Endometrium (tissue), 2 donors: ENCODE measurements around the gene NPAS3.

Source experiments
- FAIRE-seq: peaks from 2 replicates; lab custom pipeline; 2012; peaks lifted over from hg19 to GRCh38; lab: Jason Lieb, UNC
- donor health status: control.
- donor health status: control.

Gene NPAS3

DNA sequence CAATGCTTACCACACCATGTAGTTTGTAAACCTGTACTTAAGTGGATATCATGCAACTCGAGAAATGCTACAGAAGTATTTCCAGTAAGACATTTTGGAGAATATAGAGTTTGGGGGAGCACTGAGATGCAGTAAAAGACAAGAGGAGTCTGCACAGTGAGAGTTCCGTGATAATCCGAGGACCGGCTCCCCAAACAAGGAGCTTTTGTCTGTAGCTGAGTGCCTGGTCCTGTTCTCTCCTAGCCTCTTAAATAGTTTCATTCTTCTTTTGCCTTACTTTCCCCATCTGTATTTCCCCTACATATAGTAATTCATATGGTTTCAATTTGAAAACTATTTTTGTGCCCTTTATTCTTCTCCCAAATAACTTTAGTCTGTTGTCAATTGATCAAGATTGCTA is 648.1 kb downstream of the NPAS3 start:
- FAIRE-seq, result no peak

DNA sequence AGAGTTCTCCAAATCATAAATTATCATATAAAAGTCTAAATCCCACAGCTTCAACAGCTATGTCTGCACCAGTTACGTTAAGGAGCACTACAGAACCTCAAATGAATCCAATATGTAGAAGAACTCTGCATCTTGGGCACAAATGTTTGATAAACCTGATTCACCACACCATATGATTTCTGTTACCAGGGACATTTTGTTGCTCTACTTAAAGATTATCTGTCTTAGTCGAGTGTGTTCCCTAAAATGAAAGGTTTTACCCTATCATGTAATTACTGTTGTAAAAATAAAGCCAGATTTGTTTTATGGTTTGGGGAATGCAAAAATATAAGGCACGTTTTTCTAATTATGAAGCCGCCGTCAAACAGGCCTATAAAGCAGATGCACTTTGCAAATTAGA is 649.1 kb downstream of the NPAS3 start:
- no peak for FAIRE-seq

DNA sequence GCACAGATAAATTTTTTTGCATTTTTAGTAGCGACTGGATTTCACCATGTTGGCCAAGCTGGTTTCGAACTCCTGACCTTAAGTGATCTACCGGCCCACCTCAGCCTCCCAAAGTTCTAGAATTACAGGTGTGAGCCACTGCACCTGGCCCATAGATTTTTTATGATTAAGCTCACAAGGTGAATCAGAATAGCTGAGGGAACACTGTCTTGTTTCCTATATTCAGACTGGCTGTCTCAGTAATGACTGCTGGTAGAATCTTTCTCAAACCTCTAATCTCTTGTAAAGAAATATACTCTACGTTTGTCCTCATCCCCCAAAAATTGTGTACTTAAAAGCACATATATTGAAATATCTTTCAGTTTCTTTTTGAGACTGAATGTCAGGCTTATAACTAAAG is 650.1 kb downstream of the NPAS3 start:
- FAIRE-seq, result no peak

DNA sequence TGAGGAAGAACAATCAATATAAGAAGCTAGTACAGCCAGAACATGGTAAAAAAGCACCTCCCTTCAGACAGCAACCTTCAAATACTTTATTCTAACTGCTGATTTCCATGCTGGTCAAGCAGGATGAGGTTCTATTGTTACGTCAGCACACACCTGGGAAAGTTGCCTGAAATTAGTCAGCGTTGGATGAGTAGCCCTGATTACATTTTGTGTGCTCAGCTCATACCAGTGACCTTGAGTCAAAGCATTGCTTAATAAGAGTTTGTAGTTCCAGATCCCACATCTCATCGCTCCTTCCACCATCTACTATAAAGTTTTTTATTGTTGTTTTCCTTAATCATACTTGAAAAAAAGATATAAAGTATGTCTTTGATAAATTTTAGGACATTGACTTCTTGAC is 650.7 kb downstream of the NPAS3 start:
- no peak for FAIRE-seq

DNA sequence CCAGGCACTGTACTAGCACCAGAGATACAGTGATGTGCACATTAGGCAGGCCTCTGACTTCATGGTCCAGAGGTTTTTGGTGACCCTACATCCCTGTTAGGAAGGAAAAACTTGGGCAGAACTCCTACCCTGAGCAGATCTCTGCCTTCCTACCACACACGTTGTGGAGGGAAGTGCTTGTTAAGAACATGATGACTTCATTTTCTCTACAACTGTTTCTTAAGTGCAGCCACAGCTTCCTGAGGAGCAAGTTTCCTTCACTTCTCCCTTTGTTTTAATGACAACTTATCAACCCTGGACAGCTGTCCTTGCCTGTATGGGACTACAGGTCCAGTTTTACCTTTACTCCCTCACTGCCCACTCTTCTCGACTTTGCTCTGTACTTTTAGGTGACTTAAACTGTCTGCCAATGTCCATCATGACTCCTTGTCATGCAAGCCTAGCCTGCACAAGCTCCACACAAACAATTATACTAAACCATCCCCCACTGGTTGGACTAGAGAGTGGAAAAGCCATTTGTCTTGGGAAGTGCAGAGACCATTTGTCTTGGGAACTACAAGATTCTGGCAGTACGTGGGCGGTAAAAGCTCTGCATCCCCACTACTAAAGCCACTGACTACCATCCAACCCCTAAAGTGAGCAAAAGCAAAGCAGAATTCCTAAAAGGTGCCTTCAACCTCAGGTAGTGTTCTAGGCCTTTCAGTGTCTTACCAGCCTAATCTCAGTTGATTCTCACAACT is 652.4 kb downstream of the NPAS3 start:
- no peak for FAIRE-seq

DNA sequence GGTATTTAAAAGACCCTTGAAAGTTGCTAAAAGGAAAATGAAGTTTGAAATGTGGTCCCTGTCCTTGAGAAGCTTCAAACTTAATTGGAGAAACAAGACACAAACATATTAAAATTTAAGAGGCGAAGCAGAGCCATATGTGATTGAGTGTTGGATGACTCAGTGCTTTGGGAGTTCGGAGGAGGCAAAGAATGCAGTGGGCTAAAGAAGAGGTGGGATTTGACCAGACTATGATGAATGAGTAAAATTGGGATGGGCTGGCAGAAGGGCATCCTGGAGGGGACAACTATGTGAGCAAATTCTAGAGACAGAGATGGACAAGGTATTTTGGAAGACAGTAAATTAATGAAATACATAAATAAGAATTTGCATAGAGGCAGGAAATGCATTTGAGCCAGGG is 653.6 kb downstream of the NPAS3 start:
- FAIRE-seq, result no peak

DNA sequence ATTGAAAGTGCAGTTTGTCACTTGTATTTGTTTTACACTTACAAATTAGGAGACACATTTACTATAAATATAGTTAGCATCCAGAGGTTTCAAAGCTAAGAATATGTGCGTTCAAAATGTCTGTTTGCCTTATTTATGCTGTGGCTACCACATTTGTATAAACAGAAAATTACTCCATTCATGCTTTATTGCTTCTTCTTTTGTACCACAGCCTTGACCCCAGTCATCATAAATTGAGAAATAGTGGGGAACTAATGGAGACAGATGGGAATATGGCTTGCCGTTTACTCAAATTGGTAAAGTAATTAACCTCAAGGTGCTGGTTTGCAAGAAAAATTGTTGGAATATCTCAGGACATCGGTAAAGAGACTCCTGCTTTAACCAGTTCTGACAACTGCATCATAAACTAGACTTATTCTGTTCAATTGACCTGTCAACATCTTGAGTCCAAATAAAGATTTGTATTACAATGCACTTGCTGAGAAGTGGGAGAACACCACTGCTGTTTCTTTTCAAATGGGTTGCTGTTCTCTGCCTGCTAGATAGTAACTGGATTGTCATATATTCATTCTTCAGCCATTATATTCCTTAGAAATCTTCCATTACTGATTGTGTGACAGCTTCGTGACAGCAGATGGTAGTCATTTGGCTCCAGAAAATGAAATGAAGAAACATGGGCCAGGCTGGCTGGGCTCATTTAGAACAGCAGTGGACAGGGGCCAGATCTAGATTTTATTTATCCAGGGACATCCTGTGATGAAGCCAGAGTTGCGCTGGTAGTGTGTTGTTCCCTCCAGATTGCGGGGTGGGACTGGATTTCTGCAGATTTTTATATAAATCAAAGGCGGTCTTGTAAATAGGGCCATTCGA is 657.8 kb downstream of the NPAS3 start:
- no peak for FAIRE-seq

DNA sequence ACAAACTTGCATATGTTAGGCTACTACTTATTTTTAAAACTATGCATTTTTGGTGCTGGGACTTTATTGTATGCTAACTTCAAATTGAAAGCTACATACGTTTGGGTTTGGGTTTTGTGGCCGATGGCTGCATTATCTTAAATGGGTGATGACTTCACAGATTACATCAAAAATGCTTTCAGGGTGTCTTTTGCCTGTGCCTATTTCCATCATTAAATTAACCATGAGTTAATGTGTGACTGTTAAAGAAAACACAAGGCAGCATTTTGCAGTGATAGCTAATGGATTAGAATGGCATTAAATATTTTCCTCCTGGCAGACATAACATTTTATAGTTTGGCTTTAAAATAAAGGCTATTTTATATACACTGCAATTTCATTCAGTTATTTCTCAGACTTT is 659.9 kb downstream of the NPAS3 start:
- FAIRE-seq, result no peak

DNA sequence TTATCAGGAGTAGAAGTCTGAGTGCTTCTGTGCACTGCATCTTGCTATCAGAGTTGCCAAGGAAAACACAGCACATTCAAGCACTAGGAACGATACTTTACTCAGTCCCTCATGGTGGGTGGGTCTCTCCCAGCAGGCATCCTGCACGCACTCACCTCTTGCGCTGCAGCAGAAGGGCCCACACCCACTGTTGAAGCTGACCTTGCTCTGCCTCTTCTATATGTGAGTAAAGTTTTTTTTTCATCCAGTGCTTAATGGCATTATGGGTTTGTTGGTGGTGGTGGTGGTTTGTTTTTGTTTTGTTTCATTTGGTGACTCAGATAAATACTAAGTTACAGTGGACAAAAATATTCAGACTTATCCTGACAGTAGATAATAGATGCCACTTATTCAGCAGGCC is 663.7 kb downstream of the NPAS3 start:
- FAIRE-seq, result no peak

DNA sequence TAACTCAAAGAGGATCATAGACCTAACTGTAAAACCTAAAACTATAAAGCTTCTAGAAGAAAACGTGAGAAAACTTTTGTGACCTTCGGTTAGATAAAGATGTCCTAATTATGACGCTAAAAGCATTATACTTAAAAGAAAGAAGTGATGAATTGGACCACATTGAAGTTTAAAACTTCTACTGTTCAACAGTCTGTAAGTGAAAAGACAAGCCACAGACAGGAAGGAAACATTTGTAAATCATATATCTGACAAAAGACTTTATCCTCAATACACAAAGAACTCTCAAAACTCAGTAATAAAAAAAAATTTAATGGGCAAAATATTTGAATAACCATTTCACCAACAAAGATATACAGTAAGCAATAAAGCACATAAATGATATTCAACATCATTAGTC is 667.9 kb downstream of the NPAS3 start:
- no peak for FAIRE-seq

DNA sequence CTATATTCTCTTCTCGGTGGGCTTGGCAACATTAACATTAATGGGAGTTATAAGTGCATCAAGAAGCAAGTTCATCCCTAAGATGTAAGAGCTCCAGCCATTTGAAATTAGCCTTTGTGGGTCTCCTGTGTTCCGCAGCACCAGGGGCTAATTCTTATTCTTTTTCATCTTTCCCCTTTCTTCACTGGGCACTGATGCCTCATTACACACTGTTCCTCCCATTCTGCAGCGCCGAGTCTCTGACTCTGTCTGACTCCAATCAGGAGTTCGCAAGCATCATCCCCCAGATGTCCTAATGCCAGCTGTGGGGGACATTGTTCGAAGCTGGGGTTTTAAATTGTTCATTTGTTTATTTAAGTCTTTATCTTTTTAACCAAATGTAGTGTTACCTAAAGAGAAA is 670.9 kb downstream of the NPAS3 start:
- no peak for FAIRE-seq

DNA sequence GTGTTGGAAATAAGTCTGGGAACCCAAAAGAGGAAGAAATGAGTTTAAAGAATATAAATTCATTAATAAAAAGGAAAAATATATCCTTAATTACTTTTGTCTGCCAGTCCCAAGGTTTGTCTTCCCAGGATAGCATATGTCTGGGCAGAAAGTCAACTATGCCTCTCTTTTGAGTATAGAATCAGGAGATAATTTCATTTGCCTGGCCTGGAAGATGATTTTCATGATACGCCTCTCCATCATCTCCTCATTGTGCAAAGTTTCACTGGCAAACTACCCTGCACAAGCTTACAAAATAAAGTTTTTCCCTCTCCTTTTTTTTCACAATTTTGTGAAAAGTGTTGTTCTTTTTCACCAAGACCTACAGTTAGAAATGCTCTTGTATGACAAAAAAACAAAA is 671.4 kb downstream of the NPAS3 start:
- FAIRE-seq, result no peak

DNA sequence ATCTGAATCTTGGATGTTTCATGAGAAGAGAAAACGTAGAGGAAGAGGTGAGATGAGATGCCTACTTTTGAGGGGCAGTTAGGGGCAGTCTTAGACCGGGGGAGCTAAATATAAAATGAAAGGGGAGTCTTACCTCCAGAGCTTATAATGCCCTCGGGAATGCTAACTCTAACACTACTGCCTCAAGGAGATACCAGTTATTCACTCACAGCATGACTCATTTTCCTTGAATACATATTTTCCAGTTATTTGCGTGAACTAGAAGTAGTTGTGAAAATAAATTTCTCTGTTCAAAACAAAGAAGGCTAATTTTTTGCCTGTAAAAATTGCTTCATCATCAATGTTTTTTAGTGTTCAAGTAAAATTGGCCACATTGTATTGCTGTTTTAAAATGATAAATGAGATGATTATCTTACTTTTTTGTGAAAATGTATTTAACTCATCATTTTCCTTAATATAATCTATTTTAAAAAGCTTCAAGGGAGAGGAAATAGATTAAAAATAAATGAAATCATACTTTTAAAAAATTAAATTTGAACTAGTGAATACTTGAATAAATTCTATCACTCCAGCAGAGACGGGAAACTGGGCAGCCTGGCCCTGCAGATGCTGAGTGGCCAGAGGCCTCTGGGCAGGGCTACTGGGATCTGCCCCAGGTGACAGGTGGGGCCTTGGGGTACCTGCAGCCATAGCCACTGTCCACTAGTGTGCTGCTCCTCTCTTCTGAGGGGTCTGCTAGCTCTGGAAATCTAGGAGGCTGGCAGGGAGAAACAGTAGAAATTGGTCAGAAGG is 672.9 kb downstream of the NPAS3 start:
- FAIRE-seq, result no peak

DNA sequence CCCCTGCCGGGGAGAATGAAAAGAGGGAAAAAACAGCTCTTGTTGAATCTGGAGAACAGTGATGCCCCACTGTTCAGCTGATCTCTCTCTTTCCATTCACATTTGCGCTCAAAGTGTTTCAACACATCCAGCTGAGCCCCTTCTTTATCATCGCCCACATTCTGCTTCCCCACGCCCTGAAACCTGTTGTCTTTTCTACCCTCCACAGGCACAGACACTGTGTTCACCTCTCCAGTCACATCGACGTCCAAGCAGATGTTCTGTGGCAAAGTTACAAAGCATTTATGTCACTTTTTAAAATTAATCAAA is 673.5 kb downstream of the NPAS3 start:
- FAIRE-seq, result no peak

DNA sequence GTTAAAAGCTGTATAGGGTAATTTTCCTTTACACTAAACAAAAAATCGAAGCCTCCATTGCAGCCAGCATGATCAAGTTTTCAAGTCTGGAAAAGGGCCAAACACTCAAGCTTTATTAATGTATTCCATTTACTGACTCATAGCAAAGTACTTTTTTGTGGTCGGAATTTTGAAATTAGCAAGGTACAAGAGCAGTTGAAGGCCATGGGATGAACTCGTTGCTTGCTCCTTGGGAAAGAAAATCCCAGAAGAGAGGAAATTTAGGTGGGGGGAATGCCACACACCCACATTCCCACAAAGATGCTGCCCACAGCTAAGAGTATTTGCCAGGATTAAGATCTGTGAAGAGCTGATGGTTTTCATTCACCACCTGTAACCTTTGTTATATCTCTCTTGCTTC is 678.5 kb downstream of the NPAS3 start:
- no peak for FAIRE-seq

DNA sequence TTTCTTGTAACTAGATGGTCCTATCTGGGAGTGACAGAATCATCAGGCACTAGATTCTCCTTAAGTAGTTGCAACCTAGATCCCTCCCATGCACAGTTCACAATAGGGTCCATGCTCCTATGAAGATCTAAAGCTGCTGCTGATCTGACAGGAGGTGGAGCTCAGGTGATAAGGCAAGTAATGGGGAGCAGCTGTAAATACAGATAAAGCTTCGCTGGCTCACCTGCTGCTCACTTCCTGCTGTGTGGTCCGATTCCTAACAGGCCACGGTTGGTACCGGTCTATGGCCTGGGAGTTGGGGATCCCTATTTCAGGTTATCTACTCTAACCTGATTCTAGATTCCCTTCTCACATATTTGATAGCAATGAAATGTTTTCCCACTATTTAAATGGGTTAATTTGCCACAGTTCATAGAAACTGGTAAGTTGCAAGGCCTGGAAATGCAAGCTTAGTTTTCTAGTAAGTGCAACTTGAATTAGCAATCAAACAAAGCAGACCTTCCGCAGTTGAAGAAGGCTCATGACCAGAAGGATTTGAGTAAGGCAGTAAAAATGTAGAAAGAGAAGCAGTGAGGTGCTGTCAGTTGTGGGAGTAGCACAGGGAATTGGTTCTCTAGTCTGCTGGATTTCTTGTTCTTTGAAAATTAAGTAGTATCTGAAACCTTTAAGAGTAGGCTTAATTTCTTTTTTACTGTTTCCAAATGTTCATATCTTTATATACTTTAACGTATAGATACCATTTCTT is 679.9 kb downstream of the NPAS3 start:
- no peak for FAIRE-seq

DNA sequence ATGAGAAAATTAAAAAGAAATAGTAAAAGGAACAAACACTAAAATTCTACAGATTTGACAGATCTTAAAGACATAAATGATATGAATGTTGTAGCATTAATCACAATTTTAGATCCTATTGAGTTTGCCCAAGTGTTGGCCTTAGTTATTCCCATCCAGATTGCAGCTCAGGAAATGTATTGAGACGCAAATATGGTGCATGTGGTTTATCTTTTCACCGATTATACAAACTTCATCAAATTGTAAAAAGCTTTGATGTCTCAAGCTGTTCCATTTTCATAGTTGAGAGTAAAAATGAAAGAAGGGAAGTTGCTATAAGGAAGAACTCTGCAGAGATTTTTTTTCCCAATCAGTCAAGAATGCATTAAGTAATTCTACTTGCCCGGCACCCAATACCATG is 683.8 kb downstream of the NPAS3 start:
- FAIRE-seq, result no peak

DNA sequence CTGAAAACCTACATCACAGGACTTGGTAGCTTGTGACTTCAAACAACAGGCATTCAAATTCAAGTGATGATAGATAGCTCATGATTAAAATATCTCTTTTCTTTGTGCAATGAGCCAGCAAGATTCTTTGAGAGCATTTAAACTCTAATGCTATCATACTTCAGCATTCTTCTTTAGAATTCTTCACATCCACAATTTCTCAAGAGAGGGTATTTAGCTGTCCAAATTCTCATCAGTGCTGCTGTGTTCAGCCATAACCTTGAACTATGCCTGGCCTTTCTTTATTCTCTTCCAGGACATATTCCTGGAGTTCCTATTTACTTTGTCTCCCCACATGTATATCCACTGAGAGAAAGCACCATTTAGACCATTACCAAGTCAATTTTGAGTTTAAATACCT is 691.1 kb downstream of the NPAS3 start:
- no peak for FAIRE-seq

DNA sequence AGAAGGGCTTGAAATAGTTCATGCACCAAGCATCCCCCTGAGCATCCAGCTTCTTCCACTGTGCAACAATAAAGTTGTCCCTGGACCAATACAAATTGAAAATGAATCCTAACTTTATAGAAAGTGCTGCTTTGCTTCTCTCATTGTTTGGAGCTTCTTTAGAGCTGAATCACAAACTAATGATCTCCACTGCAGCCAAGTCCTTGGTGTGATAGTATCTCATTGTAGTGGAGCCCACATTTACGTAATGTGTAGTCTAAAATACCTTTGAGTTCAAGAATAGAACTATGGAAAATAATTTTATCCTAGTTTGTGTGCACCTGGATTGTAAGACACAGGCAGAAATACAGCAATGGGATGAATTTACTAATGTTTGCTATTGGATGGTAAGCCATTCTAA is 692.3 kb downstream of the NPAS3 start:
- no peak for FAIRE-seq

DNA sequence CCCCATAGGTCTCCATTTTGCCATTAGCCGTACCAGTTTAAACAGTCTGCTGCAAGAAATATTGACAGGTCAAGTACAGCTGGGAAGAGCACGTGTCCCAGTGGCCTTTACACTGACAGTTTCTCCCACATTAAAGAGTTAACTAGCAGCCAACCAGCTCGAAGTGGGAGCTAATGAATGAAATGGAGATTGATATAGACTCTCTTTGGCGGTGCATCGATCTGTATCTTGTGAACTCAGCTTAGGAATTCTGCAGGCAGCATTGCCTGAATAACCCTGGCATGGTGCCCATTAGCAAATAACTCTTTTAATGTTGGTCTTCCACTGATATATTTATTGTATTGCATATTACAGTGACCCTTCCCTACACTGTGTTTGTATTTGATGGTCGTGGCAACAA is 692.8 kb downstream of the NPAS3 start:
- FAIRE-seq, result no peak

DNA sequence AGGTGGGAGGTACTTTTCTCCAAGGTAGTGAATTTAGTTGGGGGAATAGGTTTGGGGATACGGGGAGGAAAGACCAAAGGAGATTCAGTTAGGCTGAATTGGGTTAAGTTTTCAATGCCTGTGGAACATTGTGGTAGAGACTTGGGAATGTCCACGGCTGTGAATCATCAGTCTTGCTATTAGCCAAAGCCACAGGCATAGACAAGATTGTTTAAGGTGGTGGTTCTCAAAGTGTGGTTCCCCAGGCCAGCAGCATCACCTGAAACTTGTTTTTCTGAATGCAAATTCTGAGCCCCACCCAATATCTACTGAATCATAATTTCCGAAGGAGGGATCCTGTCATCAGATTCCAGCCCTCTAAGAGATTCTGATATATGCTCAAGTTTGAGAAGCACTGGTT is 696.0 kb downstream of the NPAS3 start:
- no peak for FAIRE-seq

DNA sequence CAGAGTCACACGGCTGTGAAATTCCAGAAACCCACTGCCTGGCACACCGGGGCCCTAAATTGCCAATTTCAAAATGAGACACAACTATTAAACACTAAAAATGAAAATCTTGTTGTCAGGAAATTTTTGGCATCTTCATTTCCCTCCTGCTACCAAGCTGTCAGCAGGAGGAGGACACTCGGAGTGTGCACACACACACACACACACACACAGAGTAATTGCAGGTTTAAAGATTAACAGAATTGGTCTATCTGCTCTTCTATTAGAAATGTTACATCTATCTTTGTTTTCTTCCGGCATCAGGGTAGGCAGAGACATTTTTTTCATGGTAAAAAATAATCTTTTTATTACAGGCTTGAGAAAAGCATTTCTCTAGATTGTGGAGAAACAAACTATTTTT is 698.0 kb downstream of the NPAS3 start:
- no peak for FAIRE-seq
